Activated CD8-positive, alpha-beta T cell treated with anti-CD3 and anti-CD28 coated beads for 36 hours (primary cell): ENCODE data around the gene KRTAP10-4. TPM values are rescaled to one million over a fixed set of nuclear protein-coding genes. Genes with fewer than 3 reads are reported as not detected.
"Not testable (repeated sequence)": the region's sequence is repeated elsewhere in the genome, so short reads cannot be mapped to it uniquely, and the experiment has no call there.

ENCODE experiments used
- ATAC-seq: fragments of 200-7000 bp; cut with Tn5 transposase; one replicate; pipeline ENCODE4 v1.10.0; 2021; ENCODE audit warnings: mild to moderate bottlenecking, moderate library complexity
- CTCF ChIA-PET: fragments of 350-600 bp; sonication (Branson Sonifier 250); formaldehyde crosslinking; loops from one replicate; lab custom pipeline; 2021; ENCODE audit warnings: antibody characterized with exemption; lab: Charles Lee
- POLR2A ChIA-PET: fragments of 350-600 bp; sonication (Branson Sonifier 250); formaldehyde crosslinking; loops from one replicate; lab custom pipeline; 2021; ENCODE audit warnings: antibody characterized with exemption; lab: Charles Lee
- DNase-seq: peaks from one replicate; pipeline ENCODE4 v3.0.0-alpha.2; 2020
- H3K27ac Mint-ChIP-seq: one replicate; pipeline ENCODE4 v1.8.0; 2021; ENCODE audit warnings: mild to moderate bottlenecking, mixed read lengths
- H3K27me3 Mint-ChIP-seq: one replicate; pipeline ENCODE4 v1.8.0; 2021; ENCODE audit warnings: mixed read lengths
- H3K36me3 Mint-ChIP-seq: one replicate; pipeline ENCODE4 v1.8.0; 2021; ENCODE audit warnings: low read depth, mixed read lengths
- H3K4me1 Mint-ChIP-seq: one replicate; pipeline ENCODE4 v1.8.0; 2021; ENCODE audit warnings: low read depth, mixed read lengths
- H3K4me3 Mint-ChIP-seq: one replicate; pipeline ENCODE4 v1.8.0; 2021; ENCODE audit warnings: mild to moderate bottlenecking, moderate library complexity, mixed read lengths
- H3K9me3 Mint-ChIP-seq: one replicate; pipeline ENCODE4 v1.8.0; 2021; ENCODE audit warnings: mixed read lengths
- intact Hi-C: fragments of 100-400 bp; cut with micrococcal nuclease; formaldehyde crosslinking; loops from one replicate; pipeline ENCODE4 v1.10.0; 2022
- total RNA-seq, 2 experiments: library from RNA; stranded (reverse); gene quantifications; one replicate each; pipeline ENCODE4 v1.2.3, GENCODE V29; 2021
- TF ChIP-seq, protein P1 (sequence below): fragments of 200-600 bp; IDR thresholded peaks from one replicate; pipeline ENCODE4 v1.8.0; 2022; ENCODE audit warnings: antibody characterized with exemption, mild to moderate bottlenecking

The KRTAP10-4 gene
- total RNA-seq, 2 experiments from 2014 or later = not detected

- CTCF ChIA-PET = no interaction called here
- POLR2A ChIA-PET = no interaction called here
Observed at GRCh38 chr21:44552681-44553080, 20.8 kb upstream of the KRTAP10-4 start.

GRCh38 chr21:44555200-44555875 lies 18.2 kb upstream of the KRTAP10-4 start:
- ChIA-PET CTCF (no interaction called here), POLR2A (no interaction called here)
- intact Hi-C loops = no loop called here
- DNase-seq = no peak
- TF ChIP-seq, protein P1, sequence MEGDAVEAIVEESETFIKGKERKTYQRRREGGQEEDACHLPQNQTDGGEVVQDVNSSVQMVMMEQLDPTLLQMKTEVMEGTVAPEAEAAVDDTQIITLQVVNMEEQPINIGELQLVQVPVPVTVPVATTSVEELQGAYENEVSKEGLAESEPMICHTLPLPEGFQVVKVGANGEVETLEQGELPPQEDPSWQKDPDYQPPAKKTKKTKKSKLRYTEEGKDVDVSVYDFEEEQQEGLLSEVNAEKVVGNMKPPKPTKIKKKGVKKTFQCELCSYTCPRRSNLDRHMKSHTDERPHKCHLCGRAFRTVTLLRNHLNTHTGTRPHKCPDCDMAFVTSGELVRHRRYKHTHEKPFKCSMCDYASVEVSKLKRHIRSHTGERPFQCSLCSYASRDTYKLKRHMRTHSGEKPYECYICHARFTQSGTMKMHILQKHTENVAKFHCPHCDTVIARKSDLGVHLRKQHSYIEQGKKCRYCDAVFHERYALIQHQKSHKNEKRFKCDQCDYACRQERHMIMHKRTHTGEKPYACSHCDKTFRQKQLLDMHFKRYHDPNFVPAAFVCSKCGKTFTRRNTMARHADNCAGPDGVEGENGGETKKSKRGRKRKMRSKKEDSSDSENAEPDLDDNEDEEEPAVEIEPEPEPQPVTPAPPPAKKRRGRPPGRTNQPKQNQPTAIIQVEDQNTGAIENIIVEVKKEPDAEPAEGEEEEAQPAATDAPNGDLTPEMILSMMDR = no peak
- Mint-ChIP-seq H3K27me3 (no peaks in the 10 kb centered on the region), H3K4me1 (no peaks in the 10 kb centered on the region), H3K4me3 (no peak overlapping the region), H3K27ac (no peak overlapping the region), H3K36me3 (no peaks in the 10 kb centered on the region), H3K9me3 (peaks cover 5% of the 10 kb centered on the region)
- no peak for ATAC-seq

More at GRCh38 chr21:44552681-44553080, 20.8 kb upstream of the KRTAP10-4 start:
- TF ChIP-seq, protein P1 = no peak
- H3K4me1 Mint-ChIP-seq = peaks cover 19% of the 10 kb centered on the region
- intact Hi-C loops = no loop called here
- H3K9me3 Mint-ChIP-seq = peaks cover 5% of the 10 kb centered on the region
- peaks cover under 1% of the 10 kb centered on the region for H3K36me3 Mint-ChIP-seq
- no peak overlapping the region for H3K4me3 Mint-ChIP-seq
- H3K27me3 Mint-ChIP-seq = no peaks in the 10 kb centered on the region
- H3K27ac Mint-ChIP-seq = no peak overlapping the region
- ATAC-seq = no peak
- no peak for DNase-seq

- Mint-ChIP-seq H3K9me3 (peaks cover 17% of the 10 kb centered on the region), H3K27me3 (no peaks in the 10 kb centered on the region), H3K4me3 (no peak overlapping the region), H3K4me1 (no peaks in the 10 kb centered on the region), H3K36me3 (no peaks in the 10 kb centered on the region), H3K27ac (no peak overlapping the region)
- ATAC-seq (no peak), DNase-seq (no peak)
- ChIA-PET CTCF (no interaction called here), POLR2A (interaction anchor here (1.5 kb wide), 1 partner anchor 20 kb away, joined by 3 read pairs; no protein-coding TSS in a partner anchor)
- intact Hi-C loops = no loop called here
- TF ChIP-seq, protein P1 = no peak
Observed at GRCh38 chr21:44556879-44557278, 16.6 kb upstream of the KRTAP10-4 start.

DNA sequence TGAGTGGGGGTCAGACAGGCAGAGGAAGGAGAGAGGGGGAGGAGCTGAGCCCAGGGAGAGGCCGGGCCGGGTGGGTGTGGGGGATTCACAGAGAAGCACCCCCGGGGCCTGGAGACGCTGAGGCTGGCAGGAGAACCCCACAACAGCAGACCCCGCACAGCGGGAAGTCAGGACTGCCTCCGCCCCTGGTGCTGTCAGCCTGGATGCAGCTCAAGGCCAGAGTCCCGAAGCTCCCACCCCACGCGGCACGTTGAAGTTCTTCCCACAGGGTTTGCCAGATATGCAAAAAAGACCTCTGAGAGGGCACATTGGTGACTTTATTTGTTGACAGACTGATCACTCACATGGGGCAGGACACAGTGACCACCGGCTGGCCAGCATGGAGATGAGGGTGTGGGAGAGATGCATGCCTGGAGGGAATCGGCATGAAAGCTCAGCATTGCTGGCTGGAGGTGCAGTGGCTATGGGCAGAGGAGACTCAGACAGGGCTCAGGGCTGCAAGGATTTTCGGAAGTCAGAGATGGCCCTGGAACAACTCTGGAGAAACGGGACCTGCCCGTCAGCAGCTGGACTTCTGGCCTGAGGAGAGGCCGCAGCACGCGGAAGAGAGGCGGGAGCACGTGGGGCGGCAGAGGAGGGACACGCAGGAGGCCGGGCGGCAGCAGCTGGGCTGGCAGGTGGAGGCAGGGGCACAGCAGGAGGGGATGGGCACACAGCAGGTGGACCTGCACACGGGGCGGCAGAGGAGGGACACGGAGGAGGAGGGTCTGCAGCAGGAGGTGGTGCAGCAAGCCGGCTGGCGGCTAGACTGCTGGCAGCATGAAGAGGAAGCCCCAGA lies 15.8 kb upstream of the KRTAP10-4 start:
- H3K4me1 Mint-ChIP-seq = no peaks in the 10 kb centered on the region
- TF ChIP-seq, protein P1 = no peak
- ChIA-PET POLR2A (interaction anchor here (1.5 kb wide), 1 partner anchor 21 kb away, joined by 3 read pairs; no protein-coding TSS in a partner anchor), CTCF (no interaction called here)
- no peak overlapping the region for H3K27ac Mint-ChIP-seq
- H3K4me3 Mint-ChIP-seq = no peak overlapping the region
- no peak for ATAC-seq
- peaks cover 25% of the 10 kb centered on the region for H3K9me3 Mint-ChIP-seq
- no peaks in the 10 kb centered on the region for H3K36me3 Mint-ChIP-seq
- no peak for DNase-seq
- intact Hi-C loops = no loop called here
- H3K27me3 Mint-ChIP-seq = no peaks in the 10 kb centered on the region

DNA sequence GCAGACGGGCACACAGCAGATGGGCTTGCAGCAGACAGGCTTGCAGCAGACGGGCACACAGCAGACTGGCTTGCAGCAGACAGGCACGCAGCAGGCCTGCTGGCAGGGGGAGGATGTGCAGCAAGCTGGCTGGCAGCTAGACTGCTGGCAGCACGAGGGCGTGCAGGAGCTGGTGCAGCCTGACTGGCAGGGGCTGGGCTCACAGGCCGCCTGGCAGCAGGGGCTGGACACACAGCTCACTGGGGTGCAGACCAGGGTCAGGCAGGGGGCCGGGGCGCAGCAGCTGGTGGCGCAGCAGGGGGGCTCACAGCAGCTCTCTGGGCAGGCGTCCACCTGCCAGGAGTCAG lies 15.2 kb upstream of the KRTAP10-4 start:
- H3K27me3 Mint-ChIP-seq, POLR2A ChIA-PET, H3K27ac Mint-ChIP-seq, H3K4me1 Mint-ChIP-seq, H3K36me3 Mint-ChIP-seq, H3K4me3 Mint-ChIP-seq, DNase-seq, ATAC-seq, CTCF ChIA-PET, intact Hi-C loops: not testable (repeated sequence)
- H3K9me3 Mint-ChIP-seq = peaks cover 25% of the 10 kb centered on the region
